CD4-positive, alpha-beta T cell treated with Interleukin-10 for 1 hour (primary cell): ENCODE measurements around the gene PCDHA7.
"Not testable (repeated sequence)": the region's sequence is repeated elsewhere in the genome, so short reads cannot be mapped to it uniquely, and the experiment has no call there.

ENCODE experiments used
- DNase-seq: peaks from one replicate; pipeline ENCODE4 v3.0.0-alpha.2; 2020

PCDHA7 gene, protein sequence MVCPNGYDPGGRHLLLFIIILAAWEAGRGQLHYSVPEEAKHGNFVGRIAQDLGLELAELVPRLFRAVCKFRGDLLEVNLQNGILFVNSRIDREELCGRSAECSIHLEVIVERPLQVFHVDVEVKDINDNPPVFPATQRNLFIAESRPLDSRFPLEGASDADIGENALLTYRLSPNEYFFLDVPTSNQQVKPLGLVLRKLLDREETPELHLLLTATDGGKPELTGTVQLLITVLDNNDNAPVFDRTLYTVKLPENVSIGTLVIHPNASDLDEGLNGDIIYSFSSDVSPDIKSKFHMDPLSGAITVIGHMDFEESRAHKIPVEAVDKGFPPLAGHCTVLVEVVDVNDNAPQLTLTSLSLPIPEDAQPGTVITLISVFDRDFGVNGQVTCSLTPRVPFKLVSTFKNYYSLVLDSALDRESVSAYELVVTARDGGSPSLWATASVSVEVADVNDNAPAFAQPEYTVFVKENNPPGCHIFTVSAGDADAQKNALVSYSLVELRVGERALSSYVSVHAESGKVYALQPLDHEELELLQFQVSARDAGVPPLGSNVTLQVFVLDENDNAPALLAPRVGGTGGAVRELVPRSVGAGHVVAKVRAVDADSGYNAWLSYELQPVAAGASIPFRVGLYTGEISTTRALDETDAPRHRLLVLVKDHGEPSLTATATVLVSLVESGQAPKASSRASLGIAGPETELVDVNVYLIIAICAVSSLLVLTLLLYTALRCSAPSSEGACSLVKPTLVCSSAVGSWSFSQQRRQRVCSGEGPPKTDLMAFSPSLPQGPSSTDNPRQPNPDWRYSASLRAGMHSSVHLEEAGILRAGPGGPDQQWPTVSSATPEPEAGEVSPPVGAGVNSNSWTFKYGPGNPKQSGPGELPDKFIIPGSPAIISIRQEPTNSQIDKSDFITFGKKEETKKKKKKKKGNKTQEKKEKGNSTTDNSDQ

DNA sequence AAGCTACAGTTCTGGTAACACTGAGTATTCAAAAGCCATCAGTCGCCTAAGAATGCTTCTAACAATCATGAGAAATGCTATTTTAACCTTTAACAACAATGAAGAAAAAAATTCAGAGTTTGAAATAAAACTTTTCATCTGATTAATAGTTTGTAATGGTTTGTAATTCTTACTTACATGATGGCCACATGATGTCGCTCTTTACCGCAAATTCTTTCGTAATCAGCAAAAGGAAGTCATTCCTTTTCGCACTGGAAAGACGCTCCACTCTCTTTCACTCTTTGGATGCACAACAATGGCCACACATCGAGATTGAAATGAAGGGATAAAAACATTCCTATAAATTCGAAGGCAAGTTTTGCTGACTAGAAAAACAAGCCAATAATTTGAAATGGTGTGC, at the start of gene PCDHA7:
Gene PCDHA7 (plus strand): TSS at position 277 of the 400 bp plus-strand sequence. CDS start 115 bp downstream, at position 392.
- DNase-seq = no peak

GRCh38 chr5:140785905-140786686, 48.0 kb upstream of the PCDHA7 start, which contains the start of gene PCDHA1:
PCDHA1 (plus strand) TSS chr5:140786140.
- DNase-seq = no peak

GRCh38 chr5:140787422-140787821, 46.6 kb upstream of the PCDHA7 start:
- DNase-seq = not testable (repeated sequence)

- DNase-seq = not testable (repeated sequence)
Observed at GRCh38 chr5:140787849-140788504, 46.1 kb upstream of the PCDHA7 start.

- DNase-seq = no peak
Observed at GRCh38 chr5:140791089-140791488, 43.0 kb upstream of the PCDHA7 start.

DNA sequence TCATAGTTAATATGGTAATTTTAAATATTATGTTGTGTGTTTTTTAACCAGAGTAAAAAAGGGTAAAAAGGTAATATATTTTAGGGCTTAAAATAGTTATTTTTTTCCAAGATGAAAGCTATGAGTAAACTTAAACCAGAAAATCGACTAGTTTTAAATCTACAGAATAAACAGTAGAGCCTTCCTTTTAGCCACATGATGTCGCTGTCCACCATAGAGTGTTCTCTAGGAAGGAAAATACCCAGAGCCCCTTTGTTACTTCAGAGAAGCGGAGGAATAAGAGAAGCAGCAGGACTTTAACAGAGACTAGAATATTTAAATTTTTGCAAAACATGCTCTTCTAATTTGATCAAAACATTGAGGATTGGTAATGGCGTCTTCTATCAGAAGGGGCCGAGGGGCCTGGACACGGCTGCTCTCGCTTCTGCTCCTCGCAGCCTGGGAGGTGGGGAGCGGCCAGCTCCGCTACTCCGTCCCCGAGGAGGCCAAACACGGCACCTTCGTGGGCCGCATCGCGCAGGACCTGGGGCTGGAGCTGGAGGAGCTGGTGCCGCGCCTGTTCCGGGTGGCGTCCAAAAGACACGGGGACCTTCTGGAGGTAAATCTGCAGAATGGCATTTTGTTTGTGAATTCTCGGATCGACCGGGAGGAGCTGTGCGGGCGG, 39.3 kb upstream of the PCDHA7 start, which contains the start of gene PCDHA2:
Gene PCDHA2 (plus strand): TSS at position 258 of the 664 bp plus-strand sequence.
- no peak for DNase-seq

DNA sequence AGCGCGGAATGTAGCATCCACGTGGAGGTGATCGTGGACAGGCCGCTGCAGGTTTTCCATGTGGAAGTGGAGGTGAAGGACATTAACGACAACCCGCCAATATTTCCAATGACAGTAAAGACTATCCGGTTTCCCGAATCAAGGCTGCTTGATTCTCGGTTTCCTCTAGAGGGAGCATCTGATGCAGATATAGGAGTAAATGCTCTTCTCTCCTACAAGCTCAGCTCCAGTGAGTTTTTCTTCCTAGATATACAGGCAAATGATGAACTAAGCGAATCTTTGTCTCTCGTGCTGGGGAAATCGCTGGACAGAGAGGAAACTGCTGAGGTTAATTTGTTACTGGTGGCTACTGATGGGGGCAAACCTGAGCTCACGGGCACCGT, 38.8 kb upstream of the PCDHA7 start:
- no peak for DNase-seq

DNA sequence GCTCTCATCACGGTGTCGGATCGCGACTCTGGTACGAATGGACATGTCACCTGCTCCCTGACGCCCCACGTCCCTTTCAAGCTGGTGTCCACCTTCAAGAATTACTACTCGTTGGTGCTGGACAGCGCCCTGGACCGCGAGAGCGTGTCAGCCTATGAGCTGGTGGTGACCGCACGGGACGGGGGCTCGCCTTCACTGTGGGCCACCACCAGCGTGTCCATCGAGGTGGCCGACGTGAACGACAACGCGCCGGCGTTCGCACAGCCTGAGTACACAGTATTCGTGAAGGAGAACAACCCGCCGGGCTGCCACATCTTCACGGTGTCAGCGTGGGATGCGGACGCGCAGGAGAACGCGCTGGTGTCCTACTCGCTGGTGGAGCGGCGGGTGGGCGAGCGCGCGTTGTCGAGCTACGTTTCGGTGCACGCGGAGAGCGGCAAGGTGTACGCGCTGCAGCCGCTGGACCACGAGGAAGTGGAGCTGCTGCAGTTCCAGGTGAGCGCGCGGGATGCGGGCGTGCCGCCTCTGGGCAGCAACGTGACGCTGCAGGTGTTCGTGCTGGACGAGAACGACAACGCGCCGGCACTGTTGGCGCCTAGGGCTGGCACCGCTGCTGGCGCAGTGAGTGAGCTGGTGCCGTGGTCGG, 37.9 kb upstream of the PCDHA7 start:
- not testable (repeated sequence) for DNase-seq

- no peak for DNase-seq
Observed at GRCh38 chr5:140796718-140797095, 37.4 kb upstream of the PCDHA7 start.

DNA sequence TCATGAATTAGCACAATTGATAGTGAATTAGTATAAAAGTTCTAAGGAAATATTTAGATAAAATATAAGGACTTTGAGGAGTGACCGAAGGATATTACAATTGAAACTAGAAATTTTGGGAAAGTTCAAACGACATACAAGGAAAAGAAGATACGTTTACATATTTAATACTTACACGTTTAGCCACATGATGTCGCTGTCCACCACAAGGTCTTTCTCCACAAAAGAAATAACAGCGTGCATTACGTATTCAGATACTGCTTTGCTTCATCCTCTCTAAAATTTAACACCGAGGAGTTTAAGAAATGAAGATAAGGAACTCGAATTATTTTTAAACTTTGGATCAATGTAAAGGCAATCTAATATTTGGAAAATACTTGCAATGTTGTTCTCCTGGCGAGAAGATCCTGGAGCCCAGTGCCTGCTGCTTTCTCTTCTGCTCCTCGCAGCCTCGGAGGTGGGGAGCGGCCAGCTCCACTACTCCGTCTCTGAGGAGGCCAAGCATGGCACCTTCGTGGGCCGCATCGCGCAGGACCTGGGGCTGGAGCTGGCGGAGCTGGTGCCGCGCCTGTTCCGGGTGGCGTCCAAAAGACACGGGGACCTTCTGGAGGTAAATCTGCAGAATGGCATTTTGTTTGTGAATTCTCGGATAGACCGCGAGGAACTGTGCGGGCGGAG, 33.1 kb upstream of the PCDHA7 start, which contains the start of gene PCDHA3:
Gene PCDHA3 (plus strand): TSS at position 242 of the 678 bp plus-strand sequence.
- DNase-seq = no peak

DNA sequence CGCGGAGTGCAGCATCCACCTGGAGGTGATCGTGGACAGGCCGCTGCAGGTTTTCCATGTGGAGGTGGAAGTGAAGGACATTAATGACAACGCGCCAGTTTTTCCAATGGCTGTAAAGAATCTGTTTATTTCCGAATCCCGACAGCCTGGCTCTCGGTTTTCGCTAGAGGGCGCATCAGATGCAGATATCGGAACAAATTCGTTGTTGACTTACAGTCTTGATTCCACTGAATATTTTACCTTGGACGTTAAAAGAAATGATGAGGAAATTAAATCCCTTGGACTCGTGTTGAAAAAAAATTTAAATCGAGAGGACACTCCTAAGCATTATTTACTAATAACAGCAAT, 32.6 kb upstream of the PCDHA7 start:
- no peak for DNase-seq

- DNase-seq = not testable (repeated sequence)
Observed at GRCh38 chr5:140802381-140802780, 31.7 kb upstream of the PCDHA7 start.

DNA sequence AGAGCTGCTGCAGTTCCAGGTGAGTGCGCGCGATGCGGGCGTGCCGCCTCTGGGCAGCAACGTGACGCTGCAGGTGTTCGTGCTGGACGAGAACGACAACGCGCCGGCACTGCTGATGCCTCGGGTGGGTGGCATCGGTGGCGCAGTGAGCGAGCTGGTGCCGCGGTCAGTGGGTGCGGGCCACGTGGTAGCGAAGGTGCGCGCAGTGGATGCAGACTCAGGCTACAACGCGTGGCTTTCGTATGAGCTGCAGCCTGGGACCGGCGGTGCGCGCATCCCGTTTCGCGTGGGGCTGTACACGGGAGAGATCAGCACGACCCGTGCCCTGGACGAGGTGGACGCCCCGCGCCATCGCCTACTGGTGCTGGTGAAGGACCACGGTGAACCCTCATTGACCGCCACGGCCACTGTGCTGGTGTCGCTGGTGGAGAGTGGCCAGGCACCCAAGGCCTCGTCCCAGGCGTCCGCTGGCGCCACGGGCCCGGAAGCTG, 31.2 kb upstream of the PCDHA7 start:
- no peak for DNase-seq

- DNase-seq = no peak
Observed at GRCh38 chr5:140806834-140807775, 27.0 kb upstream of the PCDHA7 start, which contains the start of gene PCDHA4. PCDHA4 (plus strand) TSS chr5:140807068.

DNA sequence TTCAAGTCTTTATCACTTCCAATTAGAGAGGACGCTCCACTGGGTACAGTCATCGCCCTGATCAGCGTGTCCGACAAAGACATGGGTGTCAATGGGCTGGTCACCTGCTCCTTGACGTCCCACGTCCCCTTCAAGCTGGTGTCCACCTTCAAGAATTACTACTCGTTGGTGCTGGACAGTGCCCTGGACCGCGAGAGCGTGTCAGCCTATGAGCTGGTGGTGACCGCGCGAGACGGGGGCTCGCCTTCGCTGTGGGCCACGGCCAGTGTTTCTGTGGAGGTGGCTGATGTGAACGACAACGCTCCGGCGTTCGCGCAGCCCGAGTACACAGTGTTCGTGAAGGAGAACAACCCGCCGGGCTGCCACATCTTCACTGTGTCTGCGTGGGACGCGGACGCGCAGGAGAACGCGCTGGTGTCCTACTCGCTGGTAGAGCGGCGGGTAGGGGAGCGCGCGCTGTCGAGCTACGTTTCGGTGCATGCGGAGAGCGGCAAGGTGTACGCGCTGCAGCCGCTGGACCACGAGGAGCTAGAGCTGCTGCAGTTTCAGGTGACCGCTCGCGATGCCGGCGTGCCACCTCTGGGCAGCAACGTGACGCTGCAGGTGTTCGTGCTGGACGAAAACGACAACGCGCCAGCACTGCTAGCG, 25.7 kb upstream of the PCDHA7 start:
- DNase-seq = not testable (repeated sequence)

GRCh38 chr5:140808889-140809291, 25.2 kb upstream of the PCDHA7 start:
- no peak for DNase-seq

DNA sequence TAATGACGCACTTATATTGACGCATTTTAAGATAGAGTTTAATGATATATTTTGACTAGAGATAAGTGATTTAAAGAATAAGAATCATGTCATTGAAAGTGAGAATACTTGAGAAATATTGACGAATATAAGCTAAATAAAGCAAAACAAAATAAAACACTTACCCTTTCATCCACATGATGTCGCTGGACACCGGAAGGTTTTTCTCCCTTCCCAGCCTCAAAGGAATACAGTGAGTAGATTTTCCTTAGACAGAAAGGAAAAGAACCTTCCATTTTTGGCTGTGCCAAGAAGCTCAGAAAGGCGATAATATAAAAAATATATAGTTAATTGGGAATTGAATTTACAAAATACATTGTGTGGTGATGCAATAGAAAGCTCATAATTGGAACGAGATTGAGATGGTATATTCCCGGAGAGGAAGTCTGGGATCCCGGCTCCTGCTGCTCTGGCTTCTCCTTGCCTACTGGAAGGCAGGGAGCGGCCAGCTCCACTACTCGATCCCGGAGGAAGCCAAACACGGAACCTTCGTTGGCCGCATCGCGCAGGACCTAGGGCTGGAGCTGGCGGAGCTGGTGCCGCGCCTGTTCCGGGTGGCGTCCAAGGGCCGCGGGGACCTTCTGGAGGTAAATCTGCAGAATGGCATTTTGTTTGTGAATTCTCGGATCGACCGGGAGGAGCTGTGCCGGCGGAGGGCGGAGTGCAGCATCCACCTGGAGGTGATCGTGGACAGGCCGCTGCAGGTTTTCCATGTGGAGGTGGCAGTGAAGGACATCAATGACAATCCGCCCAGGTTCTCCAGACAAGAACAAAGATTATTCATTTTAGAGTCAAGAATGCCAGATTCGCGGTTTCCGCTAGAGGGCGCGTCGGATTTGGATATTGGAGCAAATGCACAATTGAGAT, 12.4 kb upstream of the PCDHA7 start, which contains the start of gene PCDHA5:
Gene PCDHA5 (plus strand): TSS at position 239 of the 906 bp plus-strand sequence.
- DNase-seq = no peak
